CD4-positive, CD25-positive, alpha-beta regulatory T cell (primary cell): ENCODE measurements around the gene PNMA1. TPM values are rescaled to one million over a fixed set of nuclear protein-coding genes. Genes with fewer than 3 reads are reported as not detected.
A peak's percentile ranks its signal among the peaks of the same experiment; 100 is the strongest.

ENCODE experiments used
- ATAC-seq, 2 donors: fragments of 150-1000 bp; cut with Tn5 transposase; one replicate each; pipeline ENCODE4 v1.10.0; 2021; ENCODE audit warnings: low read depth in 2 of 2, moderate number of reproducible peaks in 2 of 2, moderate library complexity in 1 of 2
- DNase-seq, 3 donors: peaks; one replicate each; pipeline versions ENCODE4 v3.0.0 to v3.0.0-alpha.2; 2012 to 2022; ENCODE audit warnings: mixed read lengths in 1 of 3
- H3K27ac ChIP-seq: one replicate; pipeline ENCODE4 v1.7.0; 2013; ENCODE audit warnings: mild to moderate bottlenecking, low read length; ENCODE audit not compliant: insufficient read depth, poor library complexity, severe bottlenecking
- H3K27me3 ChIP-seq: one replicate; pipeline ENCODE4 v1.7.0; 2013; ENCODE audit warnings: low read length; ENCODE audit not compliant: control insufficient read depth, insufficient read depth
- H3K36me3 ChIP-seq: one replicate; pipeline ENCODE4 v1.7.0; 2013; ENCODE audit warnings: mild to moderate bottlenecking, low read length, moderate library complexity; ENCODE audit not compliant: control insufficient read depth, insufficient read depth
- H3K4me1 ChIP-seq: 2 replicates; pipeline ENCODE4 v1.7.0; 2013; ENCODE audit warnings: mild to moderate bottlenecking, low read length; ENCODE audit not compliant: insufficient read depth, control insufficient read depth, poor library complexity, severe bottlenecking
- H3K4me3 ChIP-seq: one replicate; pipeline ENCODE4 v1.7.0; 2013; ENCODE audit warnings: low read depth, mild to moderate bottlenecking, low read length, moderate library complexity
- H3K9me3 ChIP-seq, 2 experiments: 1 replicate in 1 of 2; 2 replicates in 1 of 2; pipeline ENCODE4 v1.7.0; 2013; ENCODE audit warnings: low read length in 2 of 2, mild to moderate bottlenecking in 1 of 2, moderate library complexity in 1 of 2; ENCODE audit not compliant: control insufficient read depth in 2 of 2
- H3K27ac Mint-ChIP-seq, 3 donors: one replicate each; pipeline ENCODE4 v1.8.0; 2020 to 2022; ENCODE audit warnings: mild to moderate bottlenecking in 3 of 3, mixed read lengths in 3 of 3, moderate library complexity in 2 of 3
- H3K27me3 Mint-ChIP-seq: one replicate; pipeline ENCODE4 v1.8.0; 2022; ENCODE audit warnings: mild to moderate bottlenecking, mixed read lengths
- H3K36me3 Mint-ChIP-seq: one replicate; pipeline ENCODE4 v1.8.0; 2020; ENCODE audit warnings: mixed read lengths
- H3K4me1 Mint-ChIP-seq, 4 donors: one replicate each; pipeline ENCODE4 v1.8.0; 2020 to 2022; ENCODE audit warnings: mixed read lengths in 4 of 4, mild to moderate bottlenecking in 1 of 4
- H3K4me3 Mint-ChIP-seq, 4 donors: one replicate each; pipeline ENCODE4 v1.8.0; 2020 to 2022; ENCODE audit warnings: mild to moderate bottlenecking in 4 of 4, mixed read lengths in 4 of 4, moderate library complexity in 3 of 4
- H3K9me3 Mint-ChIP-seq, 7 donors: one replicate each; pipeline ENCODE4 v1.8.0; 2020 to 2022; ENCODE audit warnings: mixed read lengths in 7 of 7, mild to moderate bottlenecking in 3 of 7, moderate library complexity in 2 of 7
- polyA plus RNA-seq, 4 donors: library from polyadenylated mRNA; unstranded; fragments of 300-500 nt; fragmentation: Illumina TruSeq; gene quantifications; one replicate each; pipeline ENCODE4 v1.2.3, GENCODE V29; 2021
- total RNA-seq: library from RNA; stranded (reverse); gene quantifications from one replicate; pipeline ENCODE4 v1.2.3, GENCODE V29; 2022

Gene PNMA1, protein sequence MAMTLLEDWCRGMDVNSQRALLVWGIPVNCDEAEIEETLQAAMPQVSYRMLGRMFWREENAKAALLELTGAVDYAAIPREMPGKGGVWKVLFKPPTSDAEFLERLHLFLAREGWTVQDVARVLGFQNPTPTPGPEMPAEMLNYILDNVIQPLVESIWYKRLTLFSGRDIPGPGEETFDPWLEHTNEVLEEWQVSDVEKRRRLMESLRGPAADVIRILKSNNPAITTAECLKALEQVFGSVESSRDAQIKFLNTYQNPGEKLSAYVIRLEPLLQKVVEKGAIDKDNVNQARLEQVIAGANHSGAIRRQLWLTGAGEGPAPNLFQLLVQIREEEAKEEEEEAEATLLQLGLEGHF
- 42.6 TPM for total RNA-seq
- 10 to 100 TPM; 45.2 to 54.1 (median 51.9) TPM for polyA plus RNA-seq

DNA sequence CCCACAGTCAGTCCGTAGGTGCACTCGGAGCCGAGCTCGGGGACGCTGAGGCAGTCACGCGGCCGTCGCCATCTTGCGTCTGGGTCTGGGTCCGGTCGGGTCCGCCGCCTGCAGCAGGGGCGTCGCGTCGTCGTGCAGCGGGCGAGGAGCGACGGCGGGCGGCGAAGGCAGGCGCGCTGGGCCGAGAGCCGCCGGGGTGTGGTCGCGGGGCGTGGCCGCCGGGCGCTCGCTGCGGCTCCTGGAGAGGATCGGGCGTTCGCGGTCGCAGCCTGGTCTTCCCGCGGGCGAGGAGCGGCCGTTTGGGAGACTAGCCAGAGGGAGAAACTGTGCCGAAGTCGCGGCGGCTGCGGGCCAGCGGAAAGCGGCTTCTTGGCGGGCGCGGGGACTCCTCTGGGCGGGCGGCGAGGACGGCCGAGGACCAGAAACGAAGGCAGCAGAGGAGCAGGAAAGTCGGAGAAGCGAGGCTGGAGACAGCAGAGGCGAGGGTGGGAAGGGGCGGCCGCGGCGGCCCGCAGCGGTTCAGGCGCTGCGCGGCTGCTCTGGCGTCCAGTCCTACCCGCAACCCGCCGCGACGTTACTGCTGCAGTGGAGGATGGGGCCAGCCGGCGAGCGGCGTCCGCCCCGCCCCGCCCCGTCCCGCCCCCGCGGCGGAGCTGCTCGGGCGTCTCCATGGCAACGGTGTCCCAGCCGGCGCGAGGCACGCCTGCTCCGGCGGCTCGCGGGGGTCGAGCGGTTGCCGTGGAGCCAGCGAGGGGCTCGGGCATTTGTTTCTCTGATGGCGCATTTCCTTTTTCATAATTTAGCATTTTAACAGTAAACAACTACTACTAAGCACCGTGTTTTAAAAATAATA, at the start of gene PNMA1:
PNMA1 (minus strand) TSS at position 582 of the 853 bp plus-strand sequence. CDS start 745 bp downstream, outside the sequence.
- H3K4me3 ChIP-seq: peak within 1 kb of the TSS; percentile 91
- H3K36me3 ChIP-seq: peaks cover 27% of the 10 kb centered on the region
- H3K9me3 ChIP-seq: no peaks in the 10 kb centered on the region
- peak within 1 kb of the TSS; percentile 95 to 99 (median 98) for H3K27ac Mint-ChIP-seq
- H3K4me1 ChIP-seq: peaks cover 27% of the 10 kb centered on the region
- peak; percentile 84 to 85 (median 84) for DNase-seq
- no peaks in the 10 kb centered on the region for H3K27me3 ChIP-seq
- ATAC-seq: peak; percentile 75 to 77
- H3K9me3 Mint-ChIP-seq: peaks cover 0 to 3% (median 0%) of the 10 kb centered on the region in 7 donors
- peaks cover 16% of the 10 kb centered on the region for H3K36me3 Mint-ChIP-seq
- H3K27ac ChIP-seq: peak within 1 kb of the TSS; percentile 72
- peaks cover 15 to 34% (median 23%) of the 10 kb centered on the region in 4 donors for H3K4me1 Mint-ChIP-seq
- H3K27me3 Mint-ChIP-seq: no peaks in the 10 kb centered on the region
- H3K4me3 Mint-ChIP-seq: peak within 1 kb of the TSS; percentile 96 to 99 (median 98)

DNA sequence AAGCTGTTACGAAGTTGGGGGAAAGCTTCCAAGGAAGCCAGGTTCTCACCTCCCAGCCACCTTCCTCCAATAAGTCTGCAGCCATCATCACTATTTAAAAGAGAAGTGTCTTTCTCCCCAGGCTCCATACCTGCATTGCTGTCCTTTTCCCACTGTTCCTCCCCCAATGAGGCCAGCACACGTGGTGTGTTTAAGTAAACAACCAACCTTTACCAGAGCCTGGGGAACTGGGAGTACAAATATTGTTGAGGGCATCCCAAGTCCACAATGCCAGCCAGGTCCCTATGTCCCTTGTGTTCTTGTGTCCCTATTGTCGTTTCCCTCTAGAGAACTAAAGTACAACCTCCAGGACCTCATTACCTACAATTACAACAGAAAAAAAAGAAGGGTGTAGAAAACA, 49.2 kb upstream of the PNMA1 start:
- Histone ChIP-seq H3K9me3 (no peaks in the 10 kb centered on the region), H3K27me3 (no peaks in the 10 kb centered on the region), H3K27ac (peak overlapping the region; percentile 90), H3K4me1 (peaks cover 42% of the 10 kb centered on the region), H3K36me3 (no peaks in the 10 kb centered on the region), H3K4me3 (no peak overlapping the region)
- Mint-ChIP-seq H3K4me1 (peaks cover 16 to 71% (median 45%) of the 10 kb centered on the region in 4 donors), H3K36me3 (peaks cover 5% of the 10 kb centered on the region), H3K27me3 (peaks cover 6% of the 10 kb centered on the region), H3K27ac (peak overlapping the region; percentile 76 to 99 (median 99)), H3K9me3 (no peaks in the 10 kb centered on the region), H3K4me3 (peak overlapping the region in 2 of 4 donors; percentile 39 to 98)
- ATAC-seq (no peak), DNase-seq (no peak)

DNA sequence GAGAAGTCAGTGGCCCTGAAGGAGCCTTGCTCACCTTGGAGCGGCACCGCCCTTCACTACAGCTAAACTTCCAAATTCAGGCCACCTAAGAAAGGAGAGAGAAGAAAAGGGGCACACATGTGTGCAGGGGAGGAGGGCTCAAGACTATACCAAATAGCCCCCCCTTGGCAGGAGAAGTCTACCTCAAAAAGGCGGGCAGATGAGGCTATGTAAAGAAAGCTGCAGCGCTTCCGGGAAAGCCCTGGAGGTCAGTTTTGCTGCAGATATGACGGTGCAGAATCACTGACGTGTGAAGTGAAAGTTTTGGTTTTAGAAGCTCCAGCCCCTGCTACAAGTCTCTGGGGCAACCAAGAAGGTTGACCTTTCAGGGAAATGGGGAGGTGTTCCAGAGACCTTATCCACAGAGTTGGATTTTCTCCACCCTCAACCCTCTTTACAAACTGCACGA, 48.2 kb upstream of the PNMA1 start:
- H3K27ac ChIP-seq: peak overlapping the region; percentile 90
- H3K9me3 ChIP-seq: no peaks in the 10 kb centered on the region
- peak overlapping the region; percentile 53 for H3K4me3 ChIP-seq
- H3K4me1 ChIP-seq: peaks cover 47% of the 10 kb centered on the region
- no peaks in the 10 kb centered on the region for H3K27me3 ChIP-seq
- ATAC-seq (no peak), DNase-seq (peak in 2 of 3 donors; percentile 36 to 68)
- Mint-ChIP-seq H3K9me3 (no peaks in the 10 kb centered on the region), H3K27ac (peak overlapping the region; percentile 92 to 99 (median 99)), H3K36me3 (peaks cover 5% of the 10 kb centered on the region), H3K4me3 (peak overlapping the region; percentile 27 to 98 (median 80)), H3K4me1 (peaks cover 21 to 81% (median 51%) of the 10 kb centered on the region in 4 donors), H3K27me3 (peaks cover 6% of the 10 kb centered on the region)
- no peaks in the 10 kb centered on the region for H3K36me3 ChIP-seq

DNA sequence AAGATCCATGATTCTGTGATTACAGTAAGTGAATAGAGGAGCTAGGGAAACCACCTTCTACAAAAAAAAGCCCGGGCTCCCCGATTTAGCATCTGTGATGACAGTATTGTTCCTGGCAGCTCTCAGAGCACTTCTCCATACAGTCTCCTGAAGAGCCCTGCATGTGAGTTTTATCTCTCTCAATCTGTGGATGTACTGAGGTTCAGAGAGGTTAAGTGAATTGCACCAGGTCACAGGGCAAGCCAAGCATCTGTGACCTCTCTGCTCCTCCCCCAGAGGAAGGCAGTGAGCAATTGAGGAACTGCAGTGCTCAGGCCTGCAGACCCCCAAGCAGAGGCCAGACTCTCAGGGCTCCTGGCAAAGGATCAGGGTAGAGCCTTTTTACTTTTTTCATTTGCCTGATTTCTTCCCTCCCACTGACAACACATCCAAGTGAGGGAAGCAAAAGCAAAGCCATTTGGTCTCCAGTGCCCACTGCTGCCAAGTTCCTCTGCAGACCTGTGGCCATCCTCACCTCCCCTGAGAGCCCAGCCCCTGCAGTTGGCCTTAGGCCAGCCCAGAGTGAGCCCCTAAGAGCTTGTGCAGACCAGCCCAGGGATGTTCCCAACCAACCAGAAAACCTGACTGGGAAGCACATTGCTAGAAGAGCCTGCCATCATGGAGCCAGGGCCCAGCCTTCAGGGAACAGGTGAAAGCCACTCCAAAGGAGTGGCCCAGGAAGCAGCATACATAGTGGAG, 47.6 kb upstream of the PNMA1 start:
- no peaks in the 10 kb centered on the region for H3K9me3 Mint-ChIP-seq
- no peak for ATAC-seq
- DNase-seq: no peak
- no peaks in the 10 kb centered on the region for H3K9me3 ChIP-seq
- H3K4me3 ChIP-seq: peak overlapping the region; percentile 53
- peaks cover 5% of the 10 kb centered on the region for H3K36me3 Mint-ChIP-seq
- H3K27ac ChIP-seq: peak overlapping the region; percentile 90
- peak overlapping the region; percentile 92 to 99 (median 99) for H3K27ac Mint-ChIP-seq
- H3K27me3 ChIP-seq: no peaks in the 10 kb centered on the region
- H3K4me3 Mint-ChIP-seq: peak overlapping the region; percentile 73 to 98 (median 90)
- no peaks in the 10 kb centered on the region for H3K36me3 ChIP-seq
- peaks cover 53% of the 10 kb centered on the region for H3K4me1 ChIP-seq
- peaks cover 21 to 82% (median 53%) of the 10 kb centered on the region in 4 donors for H3K4me1 Mint-ChIP-seq
- H3K27me3 Mint-ChIP-seq: peaks cover 6% of the 10 kb centered on the region

DNA sequence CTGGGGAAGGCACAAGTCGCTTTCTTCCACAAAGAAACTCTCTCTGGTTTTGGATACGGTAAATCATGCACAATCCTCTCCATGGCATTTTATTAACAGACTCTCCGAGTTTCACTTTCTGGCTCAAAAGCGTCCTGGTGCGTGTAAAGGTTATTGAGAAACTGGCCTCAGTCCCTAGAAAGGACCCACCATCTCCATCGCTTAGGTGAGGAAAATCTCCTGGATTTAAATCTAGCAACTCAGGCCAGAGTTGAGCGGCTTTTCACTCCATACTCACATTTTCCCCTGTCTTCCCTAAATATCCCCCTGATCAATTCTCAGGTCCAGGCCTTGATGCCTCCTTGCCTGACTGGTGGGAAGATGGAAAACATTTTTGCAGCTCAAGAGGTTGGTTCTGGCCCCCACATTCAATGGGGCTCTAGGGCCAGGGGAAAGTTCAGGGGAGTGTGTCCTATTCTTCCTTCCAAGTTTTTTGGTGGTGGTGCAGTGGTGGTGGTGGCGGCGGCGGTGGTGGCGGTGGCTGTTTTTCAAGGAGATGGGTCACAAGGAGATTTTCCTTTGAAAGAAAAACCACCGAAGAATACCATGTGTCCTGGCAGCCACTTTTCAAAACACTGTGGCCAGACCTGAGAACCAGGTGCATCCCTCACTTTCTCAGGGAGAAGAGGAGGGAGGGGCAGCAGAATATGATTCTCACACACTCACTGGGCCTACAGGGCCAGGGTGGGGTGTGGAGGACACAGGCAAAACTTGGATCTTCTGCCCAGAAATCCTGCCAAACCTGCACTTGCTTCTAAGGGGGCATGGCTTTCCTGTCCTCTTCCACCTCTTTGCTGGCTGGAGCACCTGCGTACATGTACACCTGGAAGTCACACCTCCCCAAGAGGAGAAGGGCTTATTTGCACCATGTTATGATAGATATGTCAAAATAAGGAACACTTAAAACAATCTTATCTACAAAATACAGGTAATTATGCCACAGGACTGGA, 46.7 kb upstream of the PNMA1 start:
- Histone ChIP-seq H3K27ac (peak overlapping the region; percentile 90), H3K4me3 (peak overlapping the region; percentile 83), H3K36me3 (no peaks in the 10 kb centered on the region), H3K27me3 (no peaks in the 10 kb centered on the region), H3K9me3 (no peaks in the 10 kb centered on the region), H3K4me1 (peaks cover 62% of the 10 kb centered on the region)
- no peak for ATAC-seq
- Mint-ChIP-seq H3K4me3 (peak overlapping the region; percentile 92 to 98 (median 96)), H3K27ac (peak overlapping the region; percentile 92 to 99 (median 99)), H3K4me1 (peaks cover 27 to 84% (median 58%) of the 10 kb centered on the region in 4 donors), H3K9me3 (no peaks in the 10 kb centered on the region), H3K27me3 (peaks cover 6% of the 10 kb centered on the region), H3K36me3 (peaks cover 4% of the 10 kb centered on the region)
- DNase-seq: no peak

DNA sequence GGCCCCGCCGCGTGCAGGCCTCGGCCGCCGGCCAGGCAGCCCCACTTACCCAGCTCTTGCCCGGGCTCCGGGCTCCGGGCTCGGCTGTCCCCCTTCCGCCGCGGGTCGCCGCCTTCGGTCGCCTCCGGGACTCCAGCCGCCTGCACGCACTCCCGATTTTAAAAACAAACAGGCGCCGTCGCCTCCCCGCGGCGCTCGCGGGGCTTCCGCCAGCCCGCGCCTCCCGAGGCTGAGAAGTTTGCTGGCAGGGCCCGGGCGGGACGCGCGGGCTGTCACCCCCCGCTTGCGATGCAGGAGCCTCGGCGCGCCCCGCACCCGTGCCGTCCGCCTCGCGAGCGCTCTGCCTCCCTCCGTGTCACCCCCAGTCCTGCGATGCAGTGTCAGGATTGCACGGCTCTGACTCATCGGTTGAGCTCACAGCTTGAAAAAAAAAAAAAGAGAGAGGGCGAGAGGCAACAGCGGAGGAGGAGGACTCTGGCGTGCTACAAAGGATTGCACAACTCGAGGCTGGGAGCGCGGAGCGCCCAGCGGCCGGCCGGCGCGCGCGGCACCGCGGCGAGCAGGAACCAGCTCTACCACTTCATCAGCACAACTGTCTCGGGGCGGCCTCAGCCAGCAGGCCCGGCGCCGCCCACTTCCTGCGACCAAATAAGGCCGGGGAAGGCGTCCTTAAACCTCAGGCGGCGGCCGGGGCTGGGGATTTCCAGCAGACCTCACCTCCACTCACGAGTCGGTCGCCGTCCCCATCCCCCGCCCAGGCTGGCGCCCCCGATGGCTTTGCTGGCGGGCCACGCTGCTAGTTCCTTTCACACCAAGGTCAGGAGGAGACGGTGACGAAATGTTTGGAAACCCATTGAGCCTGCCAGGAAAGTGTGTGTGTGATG, 45.8 kb upstream of the PNMA1 start:
- peak overlapping the region; percentile 90 for H3K27ac ChIP-seq
- H3K9me3 Mint-ChIP-seq: no peaks in the 10 kb centered on the region
- no peaks in the 10 kb centered on the region for H3K27me3 ChIP-seq
- H3K36me3 ChIP-seq: no peaks in the 10 kb centered on the region
- H3K9me3 ChIP-seq: no peaks in the 10 kb centered on the region
- H3K4me1 ChIP-seq: peaks cover 71% of the 10 kb centered on the region
- peaks cover 33 to 84% (median 59%) of the 10 kb centered on the region in 4 donors for H3K4me1 Mint-ChIP-seq
- peak overlapping the region; percentile 92 to 98 (median 96) for H3K4me3 Mint-ChIP-seq
- H3K4me3 ChIP-seq: peak overlapping the region; percentile 83
- H3K36me3 Mint-ChIP-seq: no peaks in the 10 kb centered on the region
- peaks cover 6% of the 10 kb centered on the region for H3K27me3 Mint-ChIP-seq
- DNase-seq: peak; percentile 94 to 97 (median 96)
- ATAC-seq: peak; percentile 84 to 85
- H3K27ac Mint-ChIP-seq: peak overlapping the region; percentile 92 to 99 (median 99)
